SU-DHL-6 (cell line): ENCODE data around the gene DCAF16.
A peak's percentile ranks its signal among the peaks of the same experiment; 100 is the strongest.

Experiments used
- H2AFZ ChIP-seq: fragments of 200-600 bp; sonication (generic); 2 replicates; pipeline ENCODE4 v1.6.1; 2014; ENCODE audit warnings: low read depth, mild to moderate bottlenecking, moderate library complexity, mixed read lengths, antibody characterized with exemption, low read length; ENCODE audit not compliant: severe bottlenecking
- H3F3A ChIP-seq: fragments of 200-600 bp; shearing (Covaris generic); 2 replicates; pipeline ENCODE4 v1.6.0; 2016; ENCODE audit warnings: antibody characterized with exemption, mild to moderate bottlenecking; ENCODE audit not compliant: insufficient read depth
- H3K27ac ChIP-seq: fragments of 200-600 bp; sonication (generic); 2 replicates; pipeline ENCODE4 v1.5.1; 2016; ENCODE audit warnings: low read depth, mild to moderate bottlenecking, low read length, moderate library complexity, mixed read lengths
- H3K27me3 ChIP-seq: fragments of 200-600 bp; sonication (generic), shearing (Covaris generic); 2 replicates; pipeline ENCODE4 v1.6.0; 2014; ENCODE audit warnings: mild to moderate bottlenecking, low read length
- H3K36me3 ChIP-seq: fragments of 200-600 bp; sonication (generic); 2 replicates; pipeline ENCODE4 v1.6.1; 2014; ENCODE audit warnings: mild to moderate bottlenecking, low read length, mixed read lengths
- H3K4me2 ChIP-seq: fragments of 300-600, 200-600 bp; shearing (Covaris generic), sonication (generic); 2 replicates; pipeline ENCODE4 v1.6.0; 2014; ENCODE audit warnings: low read length, low read depth, mild to moderate bottlenecking; ENCODE audit not compliant: poor library complexity, severe bottlenecking
- H3K4me3 ChIP-seq: fragments of 200-600 bp; sonication (generic); 2 replicates; pipeline ENCODE4 v1.5.1; 2014; ENCODE audit warnings: antibody characterized with exemption, low read length, mild to moderate bottlenecking, mixed read lengths; ENCODE audit not compliant: insufficient read depth, poor library complexity, severe bottlenecking
- H3K79me2 ChIP-seq: fragments of 200-600 bp; sonication (generic); 2 replicates; pipeline ENCODE4 v1.6.1; 2014; ENCODE audit warnings: mild to moderate bottlenecking, low read length, moderate library complexity; ENCODE audit not compliant: insufficient read depth
- H3K9ac ChIP-seq: fragments of 200-600 bp; sonication (generic); 2 replicates; pipeline ENCODE4 v1.7.0; 2014; ENCODE audit warnings: mild to moderate bottlenecking, low read length
- H3K9me2 ChIP-seq: fragments of 200-600 bp; sonication (generic); replicated peaks from 2 replicates; pipeline ENCODE4 v1.6.1; 2014; ENCODE audit warnings: low read length; ENCODE audit not compliant: insufficient read depth
- H3K9me3 ChIP-seq: fragments of 200-600 bp; sonication (generic); 2 replicates; pipeline ENCODE4 v1.6.1; 2014; ENCODE audit warnings: low read length, mixed read lengths; ENCODE audit not compliant: insufficient read depth
- H4K20me1 ChIP-seq: fragments of 200-600 bp; sonication (generic); 2 replicates; pipeline ENCODE4 v1.6.1; 2014; ENCODE audit warnings: low read depth, mild to moderate bottlenecking, antibody characterized with exemption, low read length, moderate library complexity, mixed read lengths
- CTCF ChIP-seq: fragments of 200-600 bp; sonication (generic); IDR thresholded peaks from one replicate; pipeline ENCODE4 v1.5.1; 2017; ENCODE audit warnings: antibody characterized with exemption, mild to moderate bottlenecking, low read length, moderate library complexity; ENCODE audit not compliant: insufficient read depth, poor library complexity, severe bottlenecking
- EZH2phosphoT487 ChIP-seq: fragments of 200-600 bp; sonication (generic), shearing (Covaris generic); conservative IDR thresholded peaks from 2 replicates; pipeline ENCODE4 v1.6.1; 2018; ENCODE audit warnings: mild to moderate bottlenecking, antibody characterized with exemption, low read length, moderate library complexity, mixed read lengths

Gene DCAF16

GRCh38 chr4:17812801-17813200 is 2.2 kb upstream of the DCAF16 start:
- Histone ChIP-seq H3K9ac (peak overlapping the region; percentile 96), H3K27me3 (no peaks in the 10 kb centered on the region), H3K9me2 (no peaks in the 10 kb centered on the region), H3K4me2 (peak overlapping the region; percentile 97), H3K79me2 (peaks cover 94% of the 10 kb centered on the region), H2AFZ (no peak overlapping the region), H4K20me1 (peaks cover 43% of the 10 kb centered on the region), H3K4me3 (peak overlapping the region; percentile 93), H3K36me3 (peaks cover 59% of the 10 kb centered on the region), H3K27ac (no peak overlapping the region), H3K9me3 (no peaks in the 10 kb centered on the region), H3F3A (peaks cover 17% of the 10 kb centered on the region)
- TF ChIP-seq EZH2phosphoT487 (no peak), CTCF (no peak)

GRCh38 chr4:17812125-17812524 is 1.6 kb upstream of the DCAF16 start:
- H3K4me2 ChIP-seq, result peak overlapping the region; percentile 97
- no peaks in the 10 kb centered on the region for H3K9me2 ChIP-seq
- H3K9ac ChIP-seq, result peak overlapping the region; percentile 96
- H4K20me1 ChIP-seq, result peaks cover 47% of the 10 kb centered on the region
- no peaks in the 10 kb centered on the region for H3K27me3 ChIP-seq
- H2AFZ ChIP-seq, result no peak overlapping the region
- peak overlapping the region; percentile 93 for H3K4me3 ChIP-seq
- H3K36me3 ChIP-seq, result peaks cover 55% of the 10 kb centered on the region
- no peaks in the 10 kb centered on the region for H3K9me3 ChIP-seq
- peaks cover 94% of the 10 kb centered on the region for H3K79me2 ChIP-seq
- no peak for TF ChIP-seq CTCF
- TF ChIP-seq EZH2phosphoT487, result no peak
- H3K27ac ChIP-seq, result peak overlapping the region; percentile 89; the same call in 1 of the 2 replicates
- H3F3A ChIP-seq, result peaks cover 17% of the 10 kb centered on the region

GRCh38 chr4:17811078-17811603 is 584 bp upstream of the DCAF16 start:
- H2AFZ ChIP-seq, result peak overlapping the region; percentile 9
- TF ChIP-seq EZH2phosphoT487 (no peak), CTCF (no peak)
- H4K20me1 ChIP-seq, result peaks cover 52% of the 10 kb centered on the region

More at GRCh38 chr4:17811078-17811603, 584 bp upstream of the DCAF16 start:
- no peaks in the 10 kb centered on the region for H3K27me3 ChIP-seq
- H3K9ac ChIP-seq, result peak overlapping the region; percentile 96
- H3K9me2 ChIP-seq, result no peaks in the 10 kb centered on the region
- no peaks in the 10 kb centered on the region for H3K9me3 ChIP-seq
- H3K4me3 ChIP-seq, result peak overlapping the region; percentile 93
- peaks cover 17% of the 10 kb centered on the region for H3F3A ChIP-seq
- peak overlapping the region; percentile 97 for H3K4me2 ChIP-seq
- H3K27ac ChIP-seq, result peak overlapping the region; percentile 89
- H3K79me2 ChIP-seq, result peaks cover 94% of the 10 kb centered on the region
- H3K36me3 ChIP-seq, result peaks cover 55% of the 10 kb centered on the region
